A673 (cell line): ENCODE measurements around the gene C6orf62. TPM values are rescaled to one million over a fixed set of nuclear protein-coding genes. Genes with fewer than 3 reads are reported as not detected.

Source experiments
- BruUV-seq: library from RNA; stranded (reverse); fragments of 400-500 nt; replicated peaks from 2 replicates; lab custom pipeline; 2021; lab: Mats Ljungman, UMichigan
- CTCF ChIA-PET: fragments of 300-600 bp; sonication (Branson Sonifier 250); formaldehyde crosslinking; loops from one replicate; lab custom pipeline; 2022; ENCODE audit warnings: antibody characterized with exemption; lab: Charles Lee
- POLR2A ChIA-PET: fragments of 300-600 bp; sonication (Branson Sonifier 250); formaldehyde crosslinking; loops from one replicate; lab custom pipeline; 2022; ENCODE audit warnings: antibody characterized with exemption; ENCODE audit not compliant: low non-redundant PET; lab: Charles Lee
- DNase-seq: peaks from one replicate; pipeline ENCODE4 v3.0.0-alpha.2; 2015; ENCODE audit warnings: low spot score
- H3K27ac ChIP-seq: fragments of 200-600 bp; sonication (generic); 2 replicates; pipeline ENCODE4 v1.5.1; 2016; ENCODE audit warnings: mixed run types, low read depth, mild to moderate bottlenecking, mixed read lengths, antibody characterized with exemption, low read length; ENCODE audit not compliant: poor library complexity, severe bottlenecking
- H3K27me3 ChIP-seq: fragments of 200-600 bp; sonication (generic); replicated peaks from 2 replicates; pipeline ENCODE4 v1.6.1; 2017; ENCODE audit warnings: mixed run types, low read depth, mild to moderate bottlenecking, mixed read lengths, antibody characterized with exemption, low read length; ENCODE audit not compliant: insufficient read depth, poor library complexity
- H3K36me3 ChIP-seq: fragments of 200-600 bp; sonication (generic); 2 replicates; pipeline ENCODE4 v1.6.1; 2016; ENCODE audit warnings: mixed run types, mild to moderate bottlenecking, mixed read lengths, antibody characterized with exemption, low read length; ENCODE audit not compliant: insufficient read depth, poor library complexity, severe bottlenecking
- H3K4me1 ChIP-seq: fragments of 200-600 bp; sonication (generic); 2 replicates; pipeline ENCODE4 v1.6.1; 2017; ENCODE audit warnings: mixed run types, mild to moderate bottlenecking, mixed read lengths, antibody characterized with exemption, low read length; ENCODE audit not compliant: insufficient read depth, poor library complexity, severe bottlenecking
- H3K4me3 ChIP-seq: fragments of 200-600 bp; sonication (generic); 2 replicates; pipeline ENCODE4 v1.5.1; 2016; ENCODE audit warnings: low read depth, mixed run types, mild to moderate bottlenecking, mixed read lengths, low read length; ENCODE audit not compliant: poor library complexity, severe bottlenecking
- H3K9me3 ChIP-seq: fragments of 200-600 bp; sonication (generic); 2 replicates; pipeline ENCODE4 v1.6.1; 2016; ENCODE audit warnings: mixed run types, low read depth, mild to moderate bottlenecking, mixed read lengths, antibody characterized with exemption, low read length; ENCODE audit not compliant: poor library complexity, severe bottlenecking
- EZH2 ChIP-seq: fragments of 200-600 bp; sonication (generic); IDR thresholded peaks from 2 replicates; pipeline ENCODE4 v1.6.1; 2017; ENCODE audit warnings: borderline replicate concordance, low read depth, mild to moderate bottlenecking, mixed read lengths, antibody characterized with exemption, low read length; ENCODE audit not compliant: poor library complexity, severe bottlenecking
- intact Hi-C: fragments of 100-400 bp; cut with micrococcal nuclease; formaldehyde crosslinking; loops from one replicate; pipeline ENCODE4 v1.10.0; 2022; ENCODE audit not compliant: unreplicated experiment
- total RNA-seq: library from RNA; stranded (reverse); gene quantifications from 2 replicates; pipeline ENCODE4 v1.2.3, GENCODE V29; 2021
- TF ChIP-seq, protein P1 (sequence below): fragments of 300-800, 200-600 bp; sonication (generic); conservative IDR thresholded peaks from 2 replicates; pipeline ENCODE4 v1.5.1; 2017; ENCODE audit warnings: low read depth, mild to moderate bottlenecking, antibody characterized with exemption, low read length, moderate library complexity, mixed read lengths

The C6orf62 gene
- total RNA-seq, 1 experiment from 2014 or later = 107 TPM

DNA sequence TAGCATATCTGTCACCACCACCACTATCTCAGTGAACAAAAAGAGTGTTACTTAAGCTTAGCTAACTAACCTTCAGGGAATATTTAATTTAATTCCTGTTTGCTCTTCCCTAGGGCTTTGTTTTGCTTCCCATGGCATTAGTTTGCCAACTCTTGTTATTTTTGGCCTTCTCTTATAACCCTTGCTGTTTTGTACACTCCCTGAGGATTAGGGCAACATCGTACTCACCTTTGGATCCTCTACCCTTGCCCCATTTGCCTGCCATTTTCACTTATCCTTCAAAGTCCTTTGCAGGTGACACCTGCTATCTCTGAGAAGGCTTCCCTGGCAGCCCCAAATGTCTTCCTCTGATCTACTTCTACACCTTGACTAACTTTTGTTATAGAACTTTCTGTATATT, 28.4 kb downstream of the C6orf62 start:
- no peaks in the 10 kb centered on the region for H3K4me1 ChIP-seq
- intact Hi-C loops = loop anchor here (10.0 kb wide), 1 partner anchor 626 kb away; no protein-coding TSS in a partner anchor
- H3K4me3 ChIP-seq = no peak overlapping the region
- no peaks in the 10 kb centered on the region for H3K27me3 ChIP-seq
- BruUV-seq = no TSS peak
- ChIA-PET CTCF (no interaction called here), POLR2A (no interaction called here)
- TF ChIP-seq, protein P1, sequence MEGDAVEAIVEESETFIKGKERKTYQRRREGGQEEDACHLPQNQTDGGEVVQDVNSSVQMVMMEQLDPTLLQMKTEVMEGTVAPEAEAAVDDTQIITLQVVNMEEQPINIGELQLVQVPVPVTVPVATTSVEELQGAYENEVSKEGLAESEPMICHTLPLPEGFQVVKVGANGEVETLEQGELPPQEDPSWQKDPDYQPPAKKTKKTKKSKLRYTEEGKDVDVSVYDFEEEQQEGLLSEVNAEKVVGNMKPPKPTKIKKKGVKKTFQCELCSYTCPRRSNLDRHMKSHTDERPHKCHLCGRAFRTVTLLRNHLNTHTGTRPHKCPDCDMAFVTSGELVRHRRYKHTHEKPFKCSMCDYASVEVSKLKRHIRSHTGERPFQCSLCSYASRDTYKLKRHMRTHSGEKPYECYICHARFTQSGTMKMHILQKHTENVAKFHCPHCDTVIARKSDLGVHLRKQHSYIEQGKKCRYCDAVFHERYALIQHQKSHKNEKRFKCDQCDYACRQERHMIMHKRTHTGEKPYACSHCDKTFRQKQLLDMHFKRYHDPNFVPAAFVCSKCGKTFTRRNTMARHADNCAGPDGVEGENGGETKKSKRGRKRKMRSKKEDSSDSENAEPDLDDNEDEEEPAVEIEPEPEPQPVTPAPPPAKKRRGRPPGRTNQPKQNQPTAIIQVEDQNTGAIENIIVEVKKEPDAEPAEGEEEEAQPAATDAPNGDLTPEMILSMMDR = no peak
- no peak for TF ChIP-seq EZH2
- H3K9me3 ChIP-seq = no peaks in the 10 kb centered on the region
- no peak overlapping the region for H3K27ac ChIP-seq
- DNase-seq = no peak
- no peaks in the 10 kb centered on the region for H3K36me3 ChIP-seq

DNA sequence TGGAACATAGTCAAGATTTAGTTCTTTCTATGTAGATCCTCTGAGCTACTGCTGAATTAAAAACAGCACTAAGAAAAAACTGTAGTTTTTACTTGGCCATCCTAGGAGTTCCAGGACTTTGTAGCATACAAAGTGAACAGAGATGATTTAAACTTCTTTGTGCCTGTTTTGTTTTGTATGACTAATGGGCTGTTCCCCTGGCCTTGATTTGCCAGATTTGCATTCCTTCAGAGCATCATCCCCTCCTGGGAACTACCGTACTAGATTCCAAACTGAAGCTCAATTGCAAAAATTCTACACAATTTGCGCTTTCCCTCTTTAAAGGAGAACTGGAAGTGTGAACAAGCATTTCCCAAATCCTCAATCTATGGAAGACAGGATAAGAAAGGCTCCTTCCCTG, 29.0 kb downstream of the C6orf62 start:
- intact Hi-C loops = loop anchor here (10.0 kb wide), 1 partner anchor 625 kb away; no protein-coding TSS in a partner anchor
- Histone ChIP-seq H3K27me3 (no peaks in the 10 kb centered on the region), H3K4me3 (no peak overlapping the region), H3K36me3 (no peaks in the 10 kb centered on the region), H3K9me3 (no peaks in the 10 kb centered on the region), H3K27ac (no peak overlapping the region), H3K4me1 (no peaks in the 10 kb centered on the region)
- ChIA-PET CTCF (no interaction called here), POLR2A (no interaction called here)
- no TSS peak for BruUV-seq
- DNase-seq = no peak
- TF ChIP-seq, protein P1 = no peak
- TF ChIP-seq EZH2 = no peak

DNA sequence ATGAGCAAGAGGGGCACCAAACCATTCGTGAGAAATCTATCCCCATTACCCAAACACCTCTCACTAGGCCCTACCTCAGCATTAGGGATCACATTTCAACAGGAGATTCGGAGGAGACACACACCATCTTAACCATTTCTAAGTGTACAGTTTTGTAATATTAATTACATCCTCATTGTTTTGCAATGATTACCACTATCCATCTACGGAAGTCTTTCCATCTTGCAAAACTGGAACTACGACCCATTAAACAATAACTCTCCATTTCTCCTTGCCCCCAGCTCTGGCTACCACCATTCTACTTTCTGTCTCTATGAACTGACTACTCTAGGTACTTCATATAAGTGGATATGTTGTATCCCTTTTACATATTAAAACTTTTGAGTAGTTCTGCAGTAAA, 32.0 kb downstream of the C6orf62 start:
- CTCF ChIA-PET = no interaction called here
- POLR2A ChIA-PET = no interaction called here
- Histone ChIP-seq H3K9me3 (no peaks in the 10 kb centered on the region), H3K4me3 (no peak overlapping the region), H3K27ac (no peak overlapping the region), H3K36me3 (no peaks in the 10 kb centered on the region), H3K4me1 (peaks cover 9% of the 10 kb centered on the region), H3K27me3 (no peaks in the 10 kb centered on the region)
- BruUV-seq = no TSS peak
- intact Hi-C loops = no loop called here
- TF ChIP-seq, protein P1 = no peak
- TF ChIP-seq EZH2 = no peak
- no peak for DNase-seq
